NB4 (cell line): Measurements from ENCODE around the gene CSPG5.

Source experiments
- DNase-seq: peaks from one replicate; pipeline ENCODE4 v3.0.0; 2010; ENCODE audit warnings: low read depth
- H3K4me3 ChIP-seq: one replicate; pipeline ENCODE4 v1.5.1; 2011; ENCODE audit warnings: mild to moderate bottlenecking, low read depth, low read length, moderate library complexity
- CTCF ChIP-seq: IDR thresholded peaks from one replicate; pipeline ENCODE4 v1.5.1; 2012; ENCODE audit warnings: low read depth, low read length
- MAX ChIP-seq: IDR thresholded peaks from 2 replicates; pipeline ENCODE4 v1.6.1; 2011; ENCODE audit warnings: low read depth, low read length
- MYC ChIP-seq: IDR thresholded peaks from 2 replicates; pipeline ENCODE4 v1.6.1; 2011; ENCODE audit warnings: low read depth, low read length
- POLR2A ChIP-seq: IDR thresholded peaks from 2 replicates; pipeline ENCODE4 v1.6.1; 2011; ENCODE audit warnings: mild to moderate bottlenecking; ENCODE audit not compliant: insufficient read length; ENCODE audit errors: extremely low read depth

CSPG5 gene

GRCh38 chr3:47590216-47590615 lies 11.6 kb upstream of the CSPG5 start:
- no peak for DNase-seq
- no peak for TF ChIP-seq POLR2A
- no peak for TF ChIP-seq MYC
- no peak for TF ChIP-seq MAX
- TF ChIP-seq CTCF: no peak
- no peak overlapping the region for H3K4me3 ChIP-seq

- TF ChIP-seq MYC: no peak
- no peak for TF ChIP-seq MAX
- no peak for TF ChIP-seq POLR2A
- TF ChIP-seq CTCF: no peak
- DNase-seq: no peak
Observed at GRCh38 chr3:47588587-47588986, 9.9 kb upstream of the CSPG5 start.

GRCh38 chr3:47588053-47588452 lies 9.4 kb upstream of the CSPG5 start:
- no peak overlapping the region for H3K4me3 ChIP-seq
- no peak for DNase-seq
- TF ChIP-seq POLR2A: no peak
- TF ChIP-seq CTCF: no peak
- no peak for TF ChIP-seq MAX
- no peak for TF ChIP-seq MYC

More at GRCh38 chr3:47588587-47588986, 9.9 kb upstream of the CSPG5 start:
- H3K4me3 ChIP-seq: no peak overlapping the region

GRCh38 chr3:47586746-47587145 lies 8.1 kb upstream of the CSPG5 start:
- TF ChIP-seq CTCF (no peak), MAX (no peak), POLR2A (no peak), MYC (no peak)
- DNase-seq: no peak
- no peak overlapping the region for H3K4me3 ChIP-seq

- DNase-seq: no peak
- no peak overlapping the region for H3K4me3 ChIP-seq
- TF ChIP-seq POLR2A: no peak
- TF ChIP-seq CTCF: no peak
- no peak for TF ChIP-seq MAX
- TF ChIP-seq MYC: no peak
Observed at GRCh38 chr3:47583320-47584075, 4.8 kb upstream of the CSPG5 start.
